AG04449 (cell line): ENCODE data around the gene ITGB4.

ENCODE experiments used
- CTCF ChIA-PET: fragments of 350-600 bp; formaldehyde crosslinking; extraction: SDS; loops from one replicate; lab custom pipeline; 2021; ENCODE audit warnings: antibody characterized with exemption; lab: Yijun Ruan, JAX
- POLR2A ChIA-PET: fragments of 400-600, 350-600 bp; formaldehyde crosslinking; extraction: SDS; loops from one replicate; lab custom pipeline; 2020; ENCODE audit warnings: antibody characterized with exemption, inconsistent platforms; lab: Yijun Ruan, JAX
- DNase-seq: peaks from one replicate; pipeline ENCODE4 v3.0.0-alpha.2; 2010; ENCODE audit warnings: low read depth, low spot score
- H3K4me3 ChIP-seq: 2 replicates; pipeline ENCODE4 v1.5.1; 2011; ENCODE audit warnings: low read depth, mild to moderate bottlenecking, control low read depth, low read length
- TF ChIP-seq, protein P1 (sequence below): IDR thresholded peaks from one replicate; pipeline ENCODE4 v1.5.1; 2011; ENCODE audit warnings: mild to moderate bottlenecking, moderate library complexity, low read length, control low read depth, inconsistent platforms; ENCODE audit not compliant: insufficient read depth; ENCODE audit errors: missing control alignments

The ITGB4 gene

GRCh38 chr17:75769536-75769935, 48.3 kb downstream of the ITGB4 start:
- CTCF ChIA-PET, result interaction anchor here (0.7 to 1.8 kb wide), 4 partner anchors 9 to 79 kb away, joined by 3 to 6 read pairs (median 4); a partner anchor contains a TSS
- POLR2A ChIA-PET, result interaction anchor here (1.6 kb wide), 1 partner anchor 11 kb away, joined by 7 read pairs; no protein-coding TSS in a partner anchor
- DNase-seq, result no peak
- H3K4me3 ChIP-seq, result no peak overlapping the region
- TF ChIP-seq, protein P1, sequence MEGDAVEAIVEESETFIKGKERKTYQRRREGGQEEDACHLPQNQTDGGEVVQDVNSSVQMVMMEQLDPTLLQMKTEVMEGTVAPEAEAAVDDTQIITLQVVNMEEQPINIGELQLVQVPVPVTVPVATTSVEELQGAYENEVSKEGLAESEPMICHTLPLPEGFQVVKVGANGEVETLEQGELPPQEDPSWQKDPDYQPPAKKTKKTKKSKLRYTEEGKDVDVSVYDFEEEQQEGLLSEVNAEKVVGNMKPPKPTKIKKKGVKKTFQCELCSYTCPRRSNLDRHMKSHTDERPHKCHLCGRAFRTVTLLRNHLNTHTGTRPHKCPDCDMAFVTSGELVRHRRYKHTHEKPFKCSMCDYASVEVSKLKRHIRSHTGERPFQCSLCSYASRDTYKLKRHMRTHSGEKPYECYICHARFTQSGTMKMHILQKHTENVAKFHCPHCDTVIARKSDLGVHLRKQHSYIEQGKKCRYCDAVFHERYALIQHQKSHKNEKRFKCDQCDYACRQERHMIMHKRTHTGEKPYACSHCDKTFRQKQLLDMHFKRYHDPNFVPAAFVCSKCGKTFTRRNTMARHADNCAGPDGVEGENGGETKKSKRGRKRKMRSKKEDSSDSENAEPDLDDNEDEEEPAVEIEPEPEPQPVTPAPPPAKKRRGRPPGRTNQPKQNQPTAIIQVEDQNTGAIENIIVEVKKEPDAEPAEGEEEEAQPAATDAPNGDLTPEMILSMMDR, result no peak

DNA sequence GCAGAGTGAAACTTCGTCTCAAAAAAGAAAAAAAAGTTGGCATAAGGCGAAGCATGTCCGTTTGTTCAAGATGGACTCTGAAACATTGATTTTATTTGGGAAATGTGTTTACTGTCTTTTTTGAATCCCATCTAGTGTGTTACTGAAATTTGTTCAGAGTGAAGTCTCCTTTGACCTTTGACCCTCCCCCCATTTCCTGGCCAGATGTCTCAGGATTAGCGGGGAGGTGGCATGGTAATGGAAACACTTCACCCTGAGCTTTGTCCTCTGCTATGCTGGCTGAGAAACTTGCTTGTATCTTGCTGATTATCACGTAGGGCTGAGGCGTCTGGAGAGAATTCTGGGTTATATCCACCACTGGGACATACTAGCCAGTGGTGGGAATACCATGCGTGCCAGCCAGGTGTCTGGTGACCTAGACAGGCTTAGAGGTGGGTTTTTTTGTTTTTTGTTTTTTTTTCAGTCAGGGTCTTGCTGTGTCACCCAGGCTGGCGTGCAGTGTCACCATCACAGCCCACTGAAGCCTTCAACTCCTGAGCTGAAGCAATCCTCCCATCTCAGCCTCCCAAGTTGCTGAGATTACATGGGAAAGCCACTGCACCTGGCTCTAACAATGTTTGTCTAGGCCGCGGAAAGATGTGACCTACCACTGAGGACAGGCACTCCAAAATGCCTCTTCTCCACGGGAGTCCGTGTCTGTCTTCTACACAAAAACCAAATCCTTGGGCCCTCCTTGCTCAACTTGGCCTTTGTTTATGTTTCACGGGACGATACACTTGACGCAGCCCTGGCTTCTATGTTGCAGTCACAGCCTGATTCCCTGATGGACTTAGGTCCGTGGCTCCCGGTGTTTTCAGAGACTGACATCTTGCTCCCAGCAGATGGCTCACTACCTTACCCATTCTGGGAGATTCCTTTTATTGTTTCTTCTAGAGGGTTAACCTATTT, 50.3 kb downstream of the ITGB4 start:
- no peak for DNase-seq
- no peak overlapping the region for H3K4me3 ChIP-seq
- CTCF ChIA-PET, result interaction anchor here (0.9 to 1.8 kb wide), 4 partner anchors 18 to 105 kb away, joined by 3 to 6 read pairs (median 5); no protein-coding TSS in a partner anchor
- POLR2A ChIA-PET, result no interaction called here
- TF ChIP-seq, protein P1, result no peak

DNA sequence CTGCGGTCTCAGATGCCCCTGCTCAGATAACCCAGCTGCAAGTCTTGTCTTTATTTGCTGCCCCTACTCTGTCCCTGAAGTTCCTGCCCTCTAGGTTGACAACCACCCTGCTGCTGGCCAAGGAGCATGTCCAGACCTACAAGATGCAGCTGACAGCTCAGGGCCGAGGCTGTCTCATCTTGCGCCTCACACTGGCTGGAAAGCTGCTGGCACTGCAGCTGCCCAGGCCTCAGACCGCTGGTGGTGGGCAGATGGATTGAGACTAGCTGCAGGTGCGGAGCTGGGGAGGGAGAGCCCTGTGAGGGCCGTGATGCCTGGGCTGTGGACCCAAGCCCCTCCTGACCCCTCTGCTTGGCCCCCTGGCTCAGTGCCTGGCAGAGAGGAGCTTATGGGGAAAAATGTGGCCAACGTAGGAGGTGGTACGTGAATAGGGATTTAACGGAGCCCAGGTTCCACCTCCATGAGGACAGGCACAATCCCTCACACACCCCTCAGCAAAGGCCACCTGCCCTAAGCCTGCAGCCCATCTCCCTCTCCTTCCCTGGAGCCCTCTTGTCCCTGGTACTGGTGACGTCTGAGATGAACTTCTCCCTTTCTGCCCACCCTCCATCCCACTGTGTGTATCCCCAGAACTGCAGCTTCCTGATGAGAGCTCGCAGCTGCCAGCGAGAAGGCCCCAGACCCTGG, 52.0 kb downstream of the ITGB4 start:
- no peak overlapping the region for H3K4me3 ChIP-seq
- CTCF ChIA-PET, result interaction anchor here (0.8 to 2.9 kb wide), 7 partner anchors 9 to 135 kb away, joined by 3 to 15 read pairs (median 4); partner anchors contain the start of genes GALK1 and TRIM65
- POLR2A ChIA-PET, result interaction anchor here (0.6 to 5.9 kb wide), 6 partner anchors 9 to 25 kb away, joined by 3 to 69 read pairs (median 3); partner anchors contain the start of gene GALK1
- DNase-seq, result no peak
- TF ChIP-seq, protein P1, result no peak

- TF ChIP-seq, protein P1, result no peak
- no peak for DNase-seq
- H3K4me3 ChIP-seq, result no peak overlapping the region
- ChIA-PET CTCF (interaction anchor here (0.8 to 5.1 kb wide), 7 partner anchors 9 to 134 kb away, joined by 3 to 47 read pairs (median 7); partner anchors contain the start of gene GALK1), POLR2A (interaction anchor here (0.5 to 5.9 kb wide), 5 partner anchors 9 to 95 kb away, joined by 3 to 69 read pairs (median 4); partner anchors contain the start of gene GALK1)
These were observed 52.7 kb downstream of the ITGB4 start for GRCh38 chr17:75773808-75774470.

GRCh38 chr17:75774471-75774990, 53.3 kb downstream of the ITGB4 start:
- TF ChIP-seq, protein P1, result no peak
- ChIA-PET CTCF (interaction anchor here (1.1 to 5.1 kb wide), 4 partner anchors 9 to 26 kb away, joined by 3 to 47 read pairs (median 12); partner anchors contain the start of gene GALK1), POLR2A (interaction anchor here (0.5 to 5.9 kb wide), 2 partner anchors 10 to 96 kb away, joined by 4 to 69 read pairs; partner anchors contain the start of gene GALK1)
- H3K4me3 ChIP-seq, result no peak overlapping the region
- no peak for DNase-seq
